GM12875 (cell line): Measurements from ENCODE around the gene TBC1D22A.

Experiments used
- H3K4me3 ChIP-seq: one replicate; pipeline ENCODE4 v1.5.1; 2011; ENCODE audit warnings: low read depth, low read length, control low read depth
- CTCF ChIP-seq: IDR thresholded peaks from 2 replicates; pipeline ENCODE4 v1.5.1; 2011; ENCODE audit warnings: low read depth, mild to moderate bottlenecking, control low read depth, inconsistent platforms, low read length, moderate library complexity, borderline replicate concordance; ENCODE audit not compliant: insufficient read depth

The TBC1D22A gene

GRCh38 chr22:47151064-47151463 lies 388.6 kb downstream of the TBC1D22A start:
- H3K4me3 ChIP-seq: no peak overlapping the region
- no peak for TF ChIP-seq CTCF

GRCh38 chr22:47151490-47151889 lies 389.0 kb downstream of the TBC1D22A start:
- no peak overlapping the region for H3K4me3 ChIP-seq
- no peak for TF ChIP-seq CTCF

GRCh38 chr22:47152236-47152635 lies 389.8 kb downstream of the TBC1D22A start:
- TF ChIP-seq CTCF: no peak
- no peak overlapping the region for H3K4me3 ChIP-seq

- no peak for TF ChIP-seq CTCF
- no peak overlapping the region for H3K4me3 ChIP-seq
These were observed 390.5 kb downstream of the TBC1D22A start for GRCh38 chr22:47152938-47153337.

GRCh38 chr22:47153854-47154525 lies 391.5 kb downstream of the TBC1D22A start:
- TF ChIP-seq CTCF: no peak
- no peak overlapping the region for H3K4me3 ChIP-seq

GRCh38 chr22:47154621-47155081 lies 392.2 kb downstream of the TBC1D22A start:
- TF ChIP-seq CTCF: no peak
- no peak overlapping the region for H3K4me3 ChIP-seq

GRCh38 chr22:47155131-47155885 lies 392.9 kb downstream of the TBC1D22A start:
- no peak overlapping the region for H3K4me3 ChIP-seq
- no peak for TF ChIP-seq CTCF
